Smooth muscle cell (in vitro differentiated cells): ENCODE data around the gene PCTP. TPM values are rescaled to one million over a fixed set of nuclear protein-coding genes. Genes with fewer than 3 reads are reported as not detected.

Source experiments
- polyA plus RNA-seq: library from polyadenylated mRNA; unstranded; fragments of >200 nt; fragmentation: Nextera tagmentation; extraction: Ambion mirVana; gene quantifications from 2 replicates; pipeline ENCODE4 v1.2.1, GENCODE V29; 2016
- total RNA-seq: library from RNA; depleted of rRNA; stranded (reverse); fragments of >200 nt; gene quantifications from 2 replicates; pipeline ENCODE4 v1.2.3, GENCODE V29; 2014

Gene PCTP
- total and polyA plus RNA-seq, 2 experiments from 2014 or later: 14.4 to 15.1 TPM

Other genes starting within 250 kb of the PCTP start
- not detected in 2 replicates for gene SMIM36, start 239.6 kb upstream of the PCTP start, total RNA-seq
- not detected in 2 replicates for gene SMIM36, start 239.6 kb upstream of the PCTP start, polyA plus RNA-seq
- 2.9 and 4.5 TPM in 2 replicates for gene TMEM100, start 28.2 kb upstream of the PCTP start, total RNA-seq
- gene TMEM100, start 28.2 kb upstream of the PCTP start, polyA plus RNA-seq: 1.9 and 2.0 TPM in 2 replicates